HG03064 (cell line): ENCODE data around the gene SH2D1A.
"Not testable (repeated sequence)": the region's sequence is repeated elsewhere in the genome, so short reads cannot be mapped to it uniquely, and the experiment has no call there.

ENCODE experiments used
- ATAC-seq: cut with Tn5 transposase; IDR thresholded peaks from one replicate; pipeline ENCODE4 v1.9.1; 2021; ENCODE audit warnings: low read depth; ENCODE audit not compliant: unreplicated experiment

The SH2D1A gene

DNA sequence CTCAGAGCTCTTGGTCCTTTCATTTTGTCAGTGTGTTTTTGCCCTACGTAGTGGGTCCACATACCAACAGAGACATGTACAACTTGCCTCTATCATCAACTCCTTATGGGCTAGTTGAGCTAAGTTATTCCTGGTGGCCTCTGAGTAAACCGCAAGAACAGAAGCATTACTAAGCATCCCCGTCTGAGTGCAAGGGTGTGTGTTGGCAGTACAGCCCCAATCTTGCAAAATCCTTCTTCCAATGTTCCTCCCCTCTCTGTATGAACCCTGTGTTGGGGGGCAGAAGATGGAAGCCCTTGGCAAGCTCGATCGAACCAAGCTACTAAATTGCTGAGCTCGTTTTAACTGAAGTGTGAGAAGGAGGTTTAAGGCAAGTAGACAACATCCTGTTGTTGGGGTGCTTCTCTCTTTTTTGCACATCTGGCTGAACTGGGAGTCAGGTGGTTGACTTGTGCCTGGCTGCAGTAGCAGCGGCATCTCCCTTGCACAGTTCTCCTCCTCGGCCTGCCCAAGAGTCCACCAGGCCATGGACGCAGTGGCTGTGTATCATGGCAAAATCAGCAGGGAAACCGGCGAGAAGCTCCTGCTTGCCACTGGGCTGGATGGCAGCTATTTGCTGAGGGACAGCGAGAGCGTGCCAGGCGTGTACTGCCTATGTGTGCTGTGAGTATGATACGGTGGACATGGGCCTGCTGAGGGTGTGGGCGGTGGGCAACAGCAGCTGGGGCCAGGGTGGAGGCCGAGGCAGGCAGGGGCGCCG lies at the start of gene SH2D1A:
Gene SH2D1A (plus strand): TSS at position 447 of the 760 bp plus-strand sequence. CDS start 80 bp downstream, at position 527.
- ATAC-seq = no peak

DNA sequence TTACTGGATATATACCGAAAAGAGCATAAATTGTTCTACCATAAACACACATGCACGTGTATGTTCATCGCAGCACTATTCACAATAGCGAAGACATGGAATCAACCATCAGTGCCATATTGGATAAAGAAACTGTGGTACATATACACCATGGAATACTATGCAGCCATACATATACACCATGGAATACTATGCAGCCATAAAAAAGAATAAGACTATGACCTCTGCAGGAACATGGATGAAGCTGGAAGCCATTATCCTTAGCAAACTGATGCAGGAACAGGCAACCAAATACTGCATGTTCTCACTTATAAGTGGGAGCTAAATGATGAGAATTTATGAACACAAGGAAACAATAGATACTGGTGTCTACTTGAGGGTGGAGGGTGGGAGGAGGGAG lies 47.0 kb upstream of the SH2D1A start:
- not testable (repeated sequence) for ATAC-seq

DNA sequence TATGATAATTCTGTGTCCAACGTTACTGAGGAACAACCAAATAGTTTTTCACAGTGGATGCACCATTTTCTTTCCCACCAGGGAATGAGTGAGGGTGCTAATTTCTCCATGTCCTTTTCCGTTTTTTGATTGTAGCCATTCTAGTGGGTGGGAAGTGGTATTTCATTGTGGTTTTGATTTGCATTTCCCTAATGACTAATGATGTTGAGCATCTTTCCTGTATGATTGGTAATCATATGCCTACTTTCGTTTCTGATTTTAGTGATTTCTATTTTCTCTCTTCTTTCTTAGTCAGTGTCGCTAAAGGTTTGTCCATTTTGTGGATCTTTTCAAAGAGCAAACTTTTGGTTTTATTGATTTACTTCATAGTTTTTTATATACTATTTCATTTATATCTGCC lies 46.0 kb upstream of the SH2D1A start:
- no peak for ATAC-seq

- no peak for ATAC-seq
Observed at GRCh38 chrX:124307253-124307907, 39.0 kb upstream of the SH2D1A start.

DNA sequence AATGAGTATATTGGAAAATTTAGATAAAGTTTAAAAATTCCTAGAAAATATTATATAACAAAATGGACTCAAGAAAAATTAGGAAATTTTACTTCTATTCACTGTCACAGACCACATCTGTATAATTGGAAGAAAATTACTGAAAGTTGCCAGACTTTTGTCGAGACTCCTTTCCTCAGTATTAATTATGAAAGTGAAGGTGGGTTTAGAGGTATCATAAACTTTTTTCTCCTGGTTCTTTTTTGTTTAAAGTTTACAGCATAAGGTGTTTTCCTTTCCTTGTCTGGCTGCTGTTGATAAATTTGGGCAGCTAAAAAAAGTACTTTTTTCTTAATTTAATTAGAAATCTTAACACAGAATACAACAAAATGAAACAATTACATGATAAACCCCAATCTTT lies 20.6 kb upstream of the SH2D1A start:
- no peak for ATAC-seq

DNA sequence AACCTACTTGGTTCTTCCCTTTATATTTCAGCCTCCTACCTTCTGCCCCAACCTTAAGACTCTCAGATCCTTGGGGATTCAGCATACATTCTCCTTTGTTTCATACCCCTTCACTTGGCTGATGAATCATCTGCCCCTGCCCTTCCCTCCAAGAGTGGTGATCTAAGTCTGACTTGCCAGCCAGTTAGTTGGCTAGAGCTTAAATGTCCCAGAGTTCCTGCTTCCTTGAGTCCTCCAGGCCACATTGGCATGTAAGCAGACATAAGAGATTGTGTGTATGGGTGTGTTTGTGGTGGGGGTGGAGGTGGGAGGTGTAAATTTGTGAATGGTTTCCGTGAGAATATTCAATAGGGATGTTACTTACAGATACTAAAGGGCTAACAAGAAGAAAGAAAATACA lies 17.6 kb upstream of the SH2D1A start:
- no peak for ATAC-seq

DNA sequence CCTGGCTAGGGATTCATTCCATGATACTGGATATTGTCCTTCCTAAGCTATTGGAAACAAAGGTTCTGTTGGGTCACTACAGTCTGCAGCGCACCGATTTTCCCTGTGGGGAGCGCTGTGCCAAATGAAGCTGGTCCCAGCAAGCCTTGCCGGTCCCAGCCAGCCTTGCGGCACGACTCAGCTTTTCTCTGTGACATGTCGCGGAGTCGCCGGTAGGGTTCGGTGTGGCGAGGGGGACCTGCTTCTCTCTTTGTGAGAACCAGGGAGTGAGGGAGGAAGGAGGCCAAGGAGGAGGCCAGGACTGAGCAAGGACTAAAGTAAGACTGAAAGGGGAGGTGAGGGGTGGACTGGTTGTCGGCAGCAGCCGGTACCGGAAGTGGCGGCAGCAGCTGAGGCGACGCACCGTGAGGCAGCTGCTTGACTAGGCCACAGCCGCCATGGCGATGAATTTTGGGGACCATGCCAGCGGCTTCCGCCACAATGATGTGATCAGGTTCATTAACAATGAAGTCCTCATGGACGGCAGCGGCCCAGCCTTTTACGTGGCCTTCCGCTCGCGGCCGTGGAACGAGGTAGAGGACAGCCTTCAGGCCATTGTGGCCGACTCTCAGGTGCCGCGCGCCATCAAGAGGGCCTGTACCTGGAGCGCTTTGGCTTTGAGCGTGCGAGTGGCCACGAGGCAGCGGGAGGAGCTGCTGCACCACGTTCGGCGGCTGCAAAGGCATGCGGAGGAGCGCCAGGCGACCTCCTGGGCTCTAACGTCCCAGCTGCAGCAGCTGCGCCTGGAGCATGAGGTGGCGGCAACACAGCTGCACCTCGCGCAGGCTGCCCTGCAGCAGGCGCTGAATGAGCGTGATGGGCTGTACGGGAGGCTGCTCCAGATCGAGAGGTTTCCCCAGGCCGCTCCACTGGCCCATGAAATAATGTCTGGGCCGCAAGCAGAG lies 13.6 kb upstream of the SH2D1A start, which contains the start of gene TEX13D:
Gene TEX13D (plus strand): TSS at position 180 of the 944 bp plus-strand sequence. CDS start 258 bp downstream, at position 438.
- ATAC-seq = no peak

- ATAC-seq = no peak
Observed at GRCh38 chrX:124333862-124334261, 12.5 kb upstream of the SH2D1A start.

- ATAC-seq = not testable (repeated sequence)
Observed at GRCh38 chrX:124334555-124334954, 11.8 kb upstream of the SH2D1A start.

- ATAC-seq = no peak
Observed at GRCh38 chrX:124335598-124335997, 10.8 kb upstream of the SH2D1A start.

- ATAC-seq = no peak
Observed at GRCh38 chrX:124337916-124338315, 8.4 kb upstream of the SH2D1A start.

DNA sequence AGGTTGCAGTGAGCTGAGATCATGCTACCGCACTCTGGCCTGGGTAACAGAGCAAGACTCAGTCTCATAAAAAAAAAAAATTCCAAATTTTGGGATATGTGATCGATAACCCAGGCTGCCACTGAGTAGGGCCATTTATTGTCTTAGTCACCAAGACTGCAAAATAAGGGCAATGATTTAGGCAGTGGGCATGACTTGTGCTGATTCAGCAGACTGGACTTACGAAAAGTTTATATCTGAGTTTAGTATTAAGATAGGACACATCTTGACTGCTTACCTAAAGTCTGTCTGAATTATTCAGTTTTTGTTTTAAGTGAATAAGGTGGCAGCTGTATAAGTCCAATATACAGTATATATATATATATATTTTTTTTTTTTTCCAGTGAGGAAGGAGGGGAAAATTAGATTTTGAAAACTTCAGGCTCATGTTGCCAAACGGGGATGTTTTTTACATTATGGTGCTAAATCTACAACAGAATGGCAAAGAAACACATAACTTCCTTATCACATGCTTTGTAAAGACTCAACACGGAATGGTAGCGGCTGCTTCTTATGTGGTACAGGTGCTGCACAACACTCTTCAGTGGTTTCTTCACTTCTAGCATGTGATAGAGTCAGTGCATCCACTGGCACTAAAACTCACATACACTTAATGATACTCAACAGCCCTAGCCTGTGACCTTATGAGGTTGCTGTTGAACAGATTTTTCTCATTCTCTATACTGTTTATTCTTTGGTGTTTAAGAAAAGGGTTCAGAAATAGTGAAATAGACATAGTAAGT lies 7.4 kb upstream of the SH2D1A start:
- ATAC-seq = no peak

DNA sequence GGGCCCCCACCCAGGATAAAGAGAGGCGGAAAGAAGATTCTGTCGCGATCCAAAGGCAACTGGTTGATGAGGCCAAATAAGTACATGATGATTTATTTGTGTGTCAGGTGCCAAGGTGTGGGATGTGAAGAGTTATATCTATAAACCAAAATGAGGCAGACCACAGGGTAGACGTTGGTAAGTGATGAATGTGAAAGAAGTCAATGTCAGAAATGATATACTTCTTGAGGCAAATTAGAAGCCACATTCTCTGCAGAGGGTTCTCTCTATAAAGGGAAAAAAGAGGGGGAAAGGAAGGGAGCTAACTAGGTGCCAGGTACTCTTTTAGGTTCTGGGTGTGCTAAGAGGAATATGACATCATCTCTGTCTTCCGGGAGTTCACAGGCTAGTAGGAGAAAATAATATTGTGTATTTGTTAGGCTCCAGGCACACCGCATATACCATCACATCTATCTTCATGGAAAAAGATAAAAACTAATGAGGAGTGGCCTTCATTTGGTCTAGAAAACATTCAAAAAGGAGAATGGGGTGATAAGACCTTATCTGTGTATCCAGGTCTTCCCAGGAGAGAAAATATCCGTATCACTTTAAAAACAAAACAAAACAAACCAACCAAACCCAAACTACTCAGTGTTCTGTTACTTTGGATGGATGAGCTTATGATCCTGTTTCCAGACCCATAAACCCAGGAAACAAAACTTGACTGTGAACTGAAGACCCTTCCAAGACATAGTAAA lies 4.8 kb upstream of the SH2D1A start:
- no peak for ATAC-seq

- ATAC-seq = no peak
Observed at GRCh38 chrX:124342174-124342867, 4.0 kb upstream of the SH2D1A start.

- ATAC-seq = no peak
Observed at GRCh38 chrX:124343016-124343415, 3.3 kb upstream of the SH2D1A start.

DNA sequence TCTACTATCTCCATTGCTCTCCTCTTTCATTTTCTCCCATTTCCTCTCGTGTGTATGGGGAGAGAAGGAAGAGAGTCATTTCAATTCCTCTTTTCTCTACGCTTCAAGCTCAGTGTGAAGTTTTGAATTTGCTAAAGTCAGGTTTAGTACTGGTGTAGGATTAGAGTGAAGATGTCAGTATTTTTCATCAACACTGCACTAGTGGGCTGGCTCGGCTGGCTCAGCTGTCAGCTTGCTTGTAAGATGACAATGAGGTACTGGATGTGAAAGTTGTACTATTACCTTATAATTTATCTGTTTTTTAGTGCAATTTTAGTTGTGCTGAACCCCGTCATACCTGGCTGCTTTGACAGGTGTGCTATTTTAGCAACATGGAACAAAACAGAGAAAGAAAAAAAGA lies 2.1 kb upstream of the SH2D1A start:
- ATAC-seq = no peak

- no peak for ATAC-seq
Observed at GRCh38 chrX:124346877-124347241, 496 bp downstream of the SH2D1A start.

DNA sequence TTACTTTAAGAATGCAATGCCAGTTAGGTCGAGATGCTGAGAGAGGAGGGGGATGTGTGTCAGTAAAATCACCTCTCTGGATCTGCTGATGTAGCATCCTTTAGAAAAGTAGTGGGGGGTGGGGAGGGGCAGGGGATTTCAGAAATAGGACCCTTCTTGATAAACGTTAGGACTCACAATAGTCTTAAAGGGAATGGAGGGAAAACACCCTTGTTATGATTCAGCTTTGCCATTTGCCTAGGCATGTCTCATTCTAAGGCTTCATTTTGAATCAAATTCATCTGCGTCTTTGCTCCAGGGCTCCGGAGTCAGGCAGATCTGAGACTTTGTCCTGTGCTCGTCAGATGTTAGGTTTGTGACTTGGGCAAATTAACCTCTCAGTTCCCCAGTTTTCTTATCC lies 879 bp downstream of the SH2D1A start:
- no peak for ATAC-seq

- ATAC-seq = no peak
Observed at GRCh38 chrX:124348182-124348581, 1.8 kb downstream of the SH2D1A start.
